Measurements from ENCODE around the gene CRYBB3.

The CRYBB3 gene

GRCh38 chr22:25199731-25200520 lies at the start of gene CRYBB3:
TSS of gene CRYBB3 (plus strand) at chr22:25199858. CDS start at chr22:25201397, 1,539 bp downstream.
- no peak for DNase-seq

- DNase-seq: no peak
Observed at GRCh38 chr22:25153961-25154666, 45.5 kb upstream of the CRYBB3 start.

GRCh38 chr22:25154667-25154999 lies 45.0 kb upstream of the CRYBB3 start:
- no peak for DNase-seq

- no peak for DNase-seq
Observed at GRCh38 chr22:25156736-25157135, 42.9 kb upstream of the CRYBB3 start.

GRCh38 chr22:25159028-25159427 lies 40.6 kb upstream of the CRYBB3 start:
- DNase-seq: no peak

- DNase-seq: no peak
Observed at GRCh38 chr22:25160120-25160996, 39.3 kb upstream of the CRYBB3 start.

GRCh38 chr22:25161017-25161915 lies 38.4 kb upstream of the CRYBB3 start:
- no peak for DNase-seq

GRCh38 chr22:25161916-25162530 lies 37.6 kb upstream of the CRYBB3 start:
- no peak for DNase-seq

- DNase-seq: no peak
Observed at GRCh38 chr22:25162561-25162960, 37.1 kb upstream of the CRYBB3 start.

GRCh38 chr22:25165785-25166184 lies 33.9 kb upstream of the CRYBB3 start:
- DNase-seq: no peak

- DNase-seq: no peak
Observed at GRCh38 chr22:25166266-25167040, 33.2 kb upstream of the CRYBB3 start.

GRCh38 chr22:25167082-25167481 lies 32.6 kb upstream of the CRYBB3 start:
- DNase-seq: no peak

GRCh38 chr22:25167834-25168601 lies 31.6 kb upstream of the CRYBB3 start:
- DNase-seq: no peak

- no peak for DNase-seq
Observed at GRCh38 chr22:25169278-25170031, 30.2 kb upstream of the CRYBB3 start.

- DNase-seq: no peak
Observed at GRCh38 chr22:25170426-25170980, 29.2 kb upstream of the CRYBB3 start.

GRCh38 chr22:25172153-25172552 lies 27.5 kb upstream of the CRYBB3 start:
- no peak for DNase-seq

- DNase-seq: no peak
Observed at GRCh38 chr22:25174156-25174887, 25.3 kb upstream of the CRYBB3 start.

GRCh38 chr22:25174888-25175411 lies 24.7 kb upstream of the CRYBB3 start:
- no peak for DNase-seq

Measured in NCI-H510A (cell line).